GM04504 (cell line): Measurements from ENCODE around the gene CNTNAP2.
"Not testable (repeated sequence)": the region's sequence is repeated elsewhere in the genome, so short reads cannot be mapped to it uniquely, and the experiment has no call there.

ENCODE experiments used
- DNase-seq: peaks from one replicate; pipeline ENCODE4 v3.0.0-alpha.2; 2012; ENCODE audit warnings: low read depth

Gene CNTNAP2

GRCh38 chr7:148447221-148447849 lies 2330.7 kb downstream of the CNTNAP2 start:
- no peak for DNase-seq

DNA sequence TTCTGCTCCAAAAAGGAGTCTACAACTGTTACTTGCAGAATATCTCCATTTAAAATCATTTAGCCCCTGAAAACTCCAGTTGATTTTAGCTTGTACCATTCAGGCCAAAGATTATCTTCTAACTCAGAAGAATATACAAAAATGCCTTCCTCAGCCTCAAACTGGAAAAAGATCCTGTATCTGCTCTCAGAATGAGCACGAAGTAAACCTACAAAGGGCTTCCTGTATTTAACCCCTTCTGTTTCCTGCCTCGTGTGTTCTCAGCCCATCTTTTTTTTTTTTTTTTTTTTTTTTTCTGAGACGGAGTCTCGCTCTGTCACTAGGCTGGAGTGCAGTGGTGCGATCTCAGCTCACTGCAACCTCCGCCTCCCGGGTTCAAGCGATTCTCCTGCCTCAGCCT lies 2334.9 kb downstream of the CNTNAP2 start:
- DNase-seq = not testable (repeated sequence)

DNA sequence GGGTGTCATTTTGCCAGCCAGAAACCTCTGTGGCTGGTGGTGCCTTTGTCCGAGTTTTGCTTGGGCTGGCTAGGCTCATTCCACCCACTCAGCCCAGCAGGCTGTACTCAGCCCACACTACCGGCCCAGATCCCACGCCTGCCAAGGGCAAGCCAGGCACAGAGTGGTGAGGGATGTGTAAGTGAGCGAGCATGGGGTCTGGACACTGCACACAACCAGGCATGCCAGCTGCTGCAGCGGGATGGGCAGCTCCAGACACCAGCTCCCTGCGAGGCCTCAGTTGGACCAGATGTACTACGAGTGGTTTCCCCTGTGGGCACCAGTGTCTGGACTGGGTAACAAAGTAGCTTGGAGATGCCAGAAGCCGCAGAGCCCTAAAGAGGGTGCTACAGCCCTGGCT lies 2339.8 kb downstream of the CNTNAP2 start:
- no peak for DNase-seq

- no peak for DNase-seq
Measured at GRCh38 chr7:148457310-148457921, 2340.8 kb downstream of the CNTNAP2 start.

DNA sequence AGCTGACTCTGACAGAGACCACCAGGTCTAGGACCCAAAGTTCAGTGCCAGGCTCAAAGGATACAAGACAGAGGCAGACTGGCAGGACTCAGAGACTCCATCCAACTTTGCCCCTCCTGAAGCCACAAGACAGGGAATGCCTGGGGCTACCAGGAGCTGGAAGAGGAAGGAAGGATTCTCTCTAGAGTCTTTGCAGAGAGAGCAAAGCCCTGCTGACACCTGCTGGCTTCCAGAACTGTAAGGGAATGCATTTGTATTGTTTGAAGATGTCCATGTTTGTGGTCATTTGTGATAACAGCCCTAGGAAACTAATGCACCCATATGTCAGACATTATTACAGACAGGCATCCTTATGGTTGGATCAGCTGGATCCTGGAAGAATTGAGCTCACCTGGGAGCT lies 2341.7 kb downstream of the CNTNAP2 start:
- DNase-seq = no peak

- DNase-seq = no peak
Measured at GRCh38 chr7:148461392-148462179, 2345.0 kb downstream of the CNTNAP2 start.

DNA sequence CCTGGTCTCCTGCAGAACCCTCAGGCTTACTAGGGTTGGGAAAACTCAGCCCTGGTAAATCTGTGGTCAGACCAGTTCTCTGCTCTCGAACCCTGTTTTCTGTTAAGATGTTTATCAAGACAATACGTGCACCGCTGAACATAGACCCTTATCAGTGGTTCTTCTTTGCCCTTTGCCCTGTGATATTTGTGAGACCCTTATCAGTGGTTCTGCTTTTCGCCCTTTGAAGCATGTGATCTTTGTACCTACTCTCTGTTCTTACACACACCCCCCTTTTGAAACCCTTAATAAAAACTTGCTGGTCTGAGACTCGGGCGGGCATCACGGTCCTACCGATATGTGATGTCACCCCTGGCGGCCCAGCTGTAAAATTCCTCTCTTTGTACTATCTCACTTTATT lies 2346.2 kb downstream of the CNTNAP2 start:
- DNase-seq = not testable (repeated sequence)

DNA sequence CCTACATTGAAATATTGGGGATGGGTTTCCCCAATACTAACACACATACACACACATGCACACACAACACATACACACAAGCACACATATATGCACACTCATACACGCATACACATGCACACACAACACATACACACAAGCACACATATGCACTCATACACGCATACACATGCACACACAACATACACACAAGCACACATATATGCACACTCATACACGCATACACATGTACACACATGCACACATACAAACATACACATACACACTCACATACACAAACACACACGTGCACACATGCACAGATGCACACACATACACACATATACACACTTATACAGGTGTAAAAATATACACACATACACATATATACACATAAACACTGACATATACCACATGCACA lies 2346.6 kb downstream of the CNTNAP2 start:
- no peak for DNase-seq

DNA sequence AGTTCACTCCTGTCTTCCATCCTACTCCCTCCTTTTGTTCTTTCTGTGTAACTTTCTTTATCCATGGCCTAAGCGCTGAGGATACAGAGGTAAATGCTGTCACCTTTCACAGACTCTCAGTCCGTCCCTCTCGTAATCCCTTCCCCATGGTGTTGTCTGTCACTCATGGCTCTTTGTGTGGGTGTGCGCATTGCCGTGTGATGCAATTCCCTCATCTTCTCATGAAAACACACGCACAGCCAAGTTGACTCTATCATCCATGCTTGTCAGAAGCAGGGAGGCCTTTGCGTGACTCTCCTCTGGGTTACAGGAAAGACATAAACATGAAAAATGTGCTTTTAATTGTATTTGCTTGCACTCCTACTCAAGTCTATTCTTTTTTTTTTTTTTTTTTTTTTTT lies 2348.3 kb downstream of the CNTNAP2 start:
- no peak for DNase-seq

DNA sequence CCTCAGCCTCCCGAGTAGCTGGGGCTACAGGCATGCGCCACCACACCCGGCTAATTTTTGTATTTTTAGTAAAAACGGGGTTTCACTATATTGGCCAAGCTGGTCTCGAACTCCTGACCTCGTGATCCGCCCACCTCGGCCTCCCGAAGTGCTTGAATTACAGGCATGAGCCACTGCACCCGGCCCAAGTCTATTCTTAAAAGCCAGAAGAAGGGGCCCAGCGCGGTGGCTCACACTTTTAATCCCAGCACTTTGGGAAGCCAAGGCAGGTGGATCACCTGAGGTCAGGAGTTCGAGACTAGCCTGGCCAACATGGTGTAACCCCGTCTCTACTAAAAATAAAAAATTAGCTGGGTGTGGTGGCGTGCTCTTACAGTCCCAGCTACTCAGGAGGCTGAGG lies 2348.8 kb downstream of the CNTNAP2 start:
- not testable (repeated sequence) for DNase-seq

DNA sequence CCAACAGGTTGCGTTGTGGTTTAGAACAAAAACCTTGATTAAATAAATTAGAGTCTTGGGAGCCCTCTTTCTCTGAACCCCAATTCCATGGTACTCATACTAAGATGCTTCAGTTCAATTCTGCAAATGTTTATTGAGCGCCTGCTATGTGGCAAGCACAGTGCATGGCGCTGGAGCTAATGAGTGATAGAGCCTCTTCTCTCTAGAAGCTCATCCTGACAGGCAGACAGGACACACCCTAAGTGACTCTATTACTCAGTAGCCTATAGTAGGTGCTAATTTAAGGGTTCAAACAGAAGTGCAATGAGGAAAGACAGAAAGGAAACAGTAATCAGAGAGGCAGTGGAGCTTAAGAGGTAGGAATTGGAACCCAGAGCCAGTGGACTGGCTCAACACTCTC lies 2349.5 kb downstream of the CNTNAP2 start:
- no peak for DNase-seq

DNA sequence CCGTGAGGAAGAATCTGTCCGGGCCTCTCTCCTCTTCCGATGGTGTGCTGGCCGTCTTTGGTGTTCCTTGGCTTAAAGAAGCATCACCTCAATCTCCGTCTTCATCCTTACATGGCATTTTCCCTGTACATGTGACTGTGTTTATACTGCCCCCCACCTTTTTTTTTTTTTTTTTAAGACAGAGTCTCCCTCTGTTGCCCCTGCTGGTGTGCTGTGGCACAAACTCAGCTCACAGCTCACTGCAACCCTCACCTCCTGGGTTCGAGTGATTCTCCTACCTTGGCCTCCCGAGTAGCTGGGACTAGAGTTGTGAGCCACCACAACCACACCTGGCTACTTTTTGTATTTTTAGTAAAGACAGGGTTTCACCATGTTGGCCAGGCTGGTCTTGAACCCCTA lies 2352.1 kb downstream of the CNTNAP2 start:
- DNase-seq = no peak
